Stimulated activated CD4-positive, alpha-beta T cell treated with anti-CD3 and anti-CD28 coated beads, Interleukin-12 subunit alpha, Interleukin-12 subunit beta, amount 100 ng/mL, for 48 hours (primary cell): ENCODE measurements around the gene ARSK.
A peak's percentile ranks its signal among the peaks of the same experiment; 100 is the strongest.
"Not testable (repeated sequence)": the region's sequence is repeated elsewhere in the genome, so short reads cannot be mapped to it uniquely, and the experiment has no call there.

ENCODE experiments used
- DNase-seq, 3 donors: peaks; one replicate each; pipeline ENCODE4 v3.0.0-alpha.2; 2020; ENCODE audit warnings: low read depth in 2 of 3, low spot score in 1 of 3

The ARSK gene

DNA sequence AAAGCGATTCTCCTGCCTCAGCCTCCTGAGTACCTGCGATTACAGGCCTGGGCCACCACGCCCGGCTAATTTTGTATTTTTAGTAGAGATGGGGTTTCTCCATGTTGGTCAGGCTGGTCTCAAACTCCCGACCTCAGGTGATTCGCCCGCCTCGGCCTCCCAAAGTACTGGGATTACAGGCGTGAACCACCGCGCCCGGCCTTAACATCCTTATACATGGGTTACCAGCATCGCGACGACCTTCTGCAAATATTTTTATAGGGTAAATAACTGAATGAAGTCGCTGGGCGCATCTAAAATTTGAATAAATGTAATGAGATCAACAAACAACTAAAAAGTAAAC is 91.3 kb downstream of the ARSK start:
- DNase-seq = not testable (repeated sequence)

- DNase-seq = peak; percentile 90 to 94 (median 91)
These were observed 91.9 kb downstream of the ARSK start, which contains the start of gene RFESD for GRCh38 chr5:95646569-95647431. Gene RFESD, plus strand, starts transcription at chr5:95646777. Its CDS starts 5,495 bp downstream, at chr5:95652272.

- DNase-seq = no peak
These were observed 93.3 kb downstream of the ARSK start for GRCh38 chr5:95647886-95648860.

GRCh38 chr5:95649274-95649673 is 94.4 kb downstream of the ARSK start:
- no peak for DNase-seq

DNA sequence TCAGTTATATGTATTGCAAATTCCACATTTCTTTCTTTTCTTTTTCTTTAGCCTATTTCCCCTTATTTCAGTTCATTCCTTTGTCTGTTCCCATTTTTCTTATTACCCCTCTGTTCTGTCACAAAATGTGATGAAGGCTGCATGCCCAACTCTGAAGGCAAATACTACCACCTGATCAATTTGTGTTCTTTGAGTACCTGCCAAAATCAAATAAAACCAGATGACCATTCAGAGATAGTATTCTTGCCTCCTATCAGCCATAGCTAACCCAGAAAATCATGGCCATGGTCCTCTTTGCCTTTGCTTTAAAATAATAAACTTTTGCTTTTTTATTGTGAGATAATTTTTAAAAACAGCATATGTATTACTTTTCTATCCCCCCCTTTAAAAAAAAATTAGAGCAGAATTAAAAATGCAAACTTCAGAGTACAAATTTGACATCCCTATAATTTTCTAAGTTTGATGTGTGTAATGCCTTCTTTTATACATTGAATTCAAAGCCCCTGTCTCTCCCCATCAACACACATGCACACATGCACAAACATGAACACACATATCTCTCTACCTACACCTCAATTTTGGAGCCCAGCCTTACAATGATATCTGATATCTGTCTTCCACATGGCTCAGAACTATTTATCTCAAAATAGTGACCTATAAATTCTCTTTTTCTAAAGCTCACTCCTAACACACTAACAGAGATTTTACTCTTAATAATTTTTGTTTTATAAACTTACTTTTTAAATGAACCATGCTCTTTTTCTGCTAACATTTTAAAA is 95.1 kb downstream of the ARSK start:
- DNase-seq = no peak

GRCh38 chr5:95652849-95653248 is 97.9 kb downstream of the ARSK start:
- no peak for DNase-seq

- DNase-seq = no peak
These were observed 99.3 kb downstream of the ARSK start for GRCh38 chr5:95654196-95654595.
